Neutrophil (primary cell): ENCODE results near the gene TMEM132C.

Experiments used
- H3K27ac ChIP-seq: fragments of 200-600 bp; sonication (generic); 2 replicates; pipeline ENCODE4 v1.5.1; 2016; ENCODE audit warnings: mild to moderate bottlenecking, moderate library complexity
- H3K27me3 ChIP-seq: fragments of 200-600 bp; sonication (generic); 2 replicates; pipeline ENCODE4 v1.6.0; 2016; ENCODE audit warnings: mild to moderate bottlenecking
- H3K36me3 ChIP-seq: fragments of 200-600 bp; sonication (generic); 2 replicates; pipeline ENCODE4 v1.5.1; 2017
- H3K4me1 ChIP-seq, 2 experiments: fragments of 200-600 bp in 1 of 2; sonication (generic) in 1 of 2; 1 replicate in 1 of 2; 2 replicates in 1 of 2; pipeline versions ENCODE4 v1.5.1 to v1.6.1; 2013 to 2016; ENCODE audit warnings: low read depth in 1 of 2, low read length in 1 of 2, mild to moderate bottlenecking in 1 of 2, moderate library complexity in 1 of 2; ENCODE audit not compliant: control insufficient read depth in 1 of 2, insufficient read depth in 1 of 2
- H3K4me3 ChIP-seq, 2 experiments: fragments of 200-600 bp in 1 of 2; sonication (generic) in 1 of 2; 1 replicate in 1 of 2; 2 replicates in 1 of 2; pipeline ENCODE4 v1.5.1; 2013 to 2016; ENCODE audit warnings: low read depth in 1 of 2, low read length in 1 of 2, mild to moderate bottlenecking in 1 of 2, moderate library complexity in 1 of 2
- H3K9me3 ChIP-seq: fragments of 200-600 bp; sonication (generic); 2 replicates; pipeline ENCODE4 v1.5.1; 2016
- CTCF ChIP-seq: fragments of 200-600 bp; sonication (generic); IDR thresholded peaks from 2 replicates; pipeline ENCODE4 v1.5.1; 2016; ENCODE audit warnings: antibody characterized with exemption

The TMEM132C gene

GRCh38 chr12:128654468-128654867 lies 387.5 kb downstream of the TMEM132C start:
- Histone ChIP-seq H3K9me3 (no peaks in the 10 kb centered on the region), H3K36me3 (no peaks in the 10 kb centered on the region), H3K27ac (no peak overlapping the region), H3K27me3 (peaks cover 4% of the 10 kb centered on the region), H3K4me3 (no peak overlapping the region), H3K4me1 (no peaks in the 10 kb centered on the region)
- TF ChIP-seq CTCF, result no peak

- H3K4me3 ChIP-seq, result no peak overlapping the region
- TF ChIP-seq CTCF, result no peak
- peaks cover 4% of the 10 kb centered on the region for H3K27me3 ChIP-seq
- H3K4me1 ChIP-seq, result no peaks in the 10 kb centered on the region
- no peaks in the 10 kb centered on the region for H3K9me3 ChIP-seq
- H3K36me3 ChIP-seq, result no peaks in the 10 kb centered on the region
- H3K27ac ChIP-seq, result no peak overlapping the region
Measured at GRCh38 chr12:128657378-128657777, 390.4 kb downstream of the TMEM132C start.

GRCh38 chr12:128660532-128661225 lies 393.7 kb downstream of the TMEM132C start:
- no peaks in the 10 kb centered on the region for H3K4me1 ChIP-seq
- no peak for TF ChIP-seq CTCF
- no peak overlapping the region for H3K27ac ChIP-seq
- no peaks in the 10 kb centered on the region for H3K36me3 ChIP-seq
- H3K27me3 ChIP-seq, result no peaks in the 10 kb centered on the region
- H3K4me3 ChIP-seq, result no peak overlapping the region
- no peaks in the 10 kb centered on the region for H3K9me3 ChIP-seq

GRCh38 chr12:128661226-128661569 lies 394.2 kb downstream of the TMEM132C start:
- Histone ChIP-seq H3K36me3 (no peaks in the 10 kb centered on the region), H3K4me3 (no peak overlapping the region), H3K4me1 (no peaks in the 10 kb centered on the region), H3K9me3 (no peaks in the 10 kb centered on the region), H3K27ac (no peak overlapping the region), H3K27me3 (no peaks in the 10 kb centered on the region)
- no peak for TF ChIP-seq CTCF

GRCh38 chr12:128662101-128662500 lies 395.1 kb downstream of the TMEM132C start:
- Histone ChIP-seq H3K4me1 (no peaks in the 10 kb centered on the region), H3K9me3 (no peaks in the 10 kb centered on the region), H3K4me3 (no peak overlapping the region), H3K27ac (no peak overlapping the region), H3K27me3 (no peaks in the 10 kb centered on the region), H3K36me3 (no peaks in the 10 kb centered on the region)
- no peak for TF ChIP-seq CTCF
